OCI-LY3 (cell line): ENCODE measurements around the gene MC2R.

Source experiments
- CTCF ChIP-seq: fragments of 200-600, 300-600 bp; sonication (generic); IDR thresholded peaks from 2 replicates; pipeline ENCODE4 v1.5.1; 2014; ENCODE audit warnings: antibody characterized with exemption, low read length, low read depth
- EZH2phosphoT487 ChIP-seq: fragments of 200-600 bp; shearing (Covaris generic); IDR thresholded peaks from 2 replicates; pipeline ENCODE4 v1.6.1; 2018; ENCODE audit warnings: antibody characterized with exemption, mixed run types, low read depth

DNA sequence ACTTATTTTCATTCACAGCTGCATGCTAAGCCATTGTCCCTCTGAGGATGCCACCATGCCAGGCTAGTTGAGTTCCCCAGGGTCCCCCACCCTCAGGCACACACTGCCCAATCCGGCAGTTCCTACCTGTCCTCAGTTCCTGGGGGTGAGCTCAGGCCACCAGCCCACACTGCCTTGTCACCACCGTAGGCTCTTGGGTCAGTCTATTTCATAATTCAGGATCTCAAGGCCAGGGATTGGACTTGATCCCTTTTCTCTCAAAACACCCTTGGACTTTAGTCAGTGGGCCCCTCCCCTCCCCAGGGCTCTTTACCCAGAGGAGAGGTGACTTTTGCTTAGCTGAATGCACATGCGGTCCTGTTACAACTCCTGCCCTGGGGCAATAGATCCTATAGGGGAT is 18.7 kb upstream of the MC2R start:
- TF ChIP-seq CTCF (no peak), EZH2phosphoT487 (no peak)
